NCI-H187 (cell line): Measurements from ENCODE around the gene FNDC3A.

ENCODE experiments used
- DNase-seq, 2 experiments: peaks; one replicate each; lab custom pipeline; 2025; lab: John Stamatoyannopoulos, UW

The FNDC3A gene

GRCh38 chr13:48975856-48976575, at the start of gene FNDC3A:
FNDC3A (plus strand) TSS chr13:48975912; CDS start chr13:49006191, 30,279 bp downstream.
- peak; percentile 58 to 82 for DNase-seq

- DNase-seq: no peak
These were observed 46.8 kb upstream of the FNDC3A start for GRCh38 chr13:48928757-48929430.

- DNase-seq: no peak
These were observed 44.8 kb upstream of the FNDC3A start for GRCh38 chr13:48930918-48931317.

DNA sequence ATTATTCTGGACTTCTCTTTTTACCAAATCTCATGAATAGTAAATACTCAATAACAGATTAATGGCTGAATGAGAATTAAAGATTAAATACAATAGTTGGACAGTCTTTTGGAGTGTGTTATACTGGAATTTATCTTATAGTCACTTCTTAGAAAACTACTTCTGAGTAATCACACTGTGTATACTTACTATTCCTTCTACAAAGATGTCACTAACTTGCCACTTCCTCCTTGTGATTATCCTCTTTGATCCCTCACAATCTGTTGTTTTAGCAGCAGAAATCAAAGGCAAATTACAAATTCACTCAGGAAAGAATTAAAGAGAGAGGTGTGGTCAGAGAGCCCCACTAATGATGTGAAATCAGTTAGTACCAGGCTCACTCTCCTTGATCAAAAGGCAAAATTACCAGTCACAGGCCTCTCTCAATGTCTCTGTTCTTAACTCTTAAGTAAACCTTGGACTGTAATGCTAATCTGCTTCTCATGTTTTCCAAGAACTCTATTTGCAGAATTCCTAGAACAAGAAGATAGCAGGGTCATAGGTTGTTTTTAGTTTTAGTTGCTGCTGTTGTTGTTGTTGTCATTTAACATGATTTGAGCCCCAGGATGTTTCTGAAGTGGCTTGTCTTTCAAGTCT, 37.3 kb upstream of the FNDC3A start:
- DNase-seq: no peak

DNA sequence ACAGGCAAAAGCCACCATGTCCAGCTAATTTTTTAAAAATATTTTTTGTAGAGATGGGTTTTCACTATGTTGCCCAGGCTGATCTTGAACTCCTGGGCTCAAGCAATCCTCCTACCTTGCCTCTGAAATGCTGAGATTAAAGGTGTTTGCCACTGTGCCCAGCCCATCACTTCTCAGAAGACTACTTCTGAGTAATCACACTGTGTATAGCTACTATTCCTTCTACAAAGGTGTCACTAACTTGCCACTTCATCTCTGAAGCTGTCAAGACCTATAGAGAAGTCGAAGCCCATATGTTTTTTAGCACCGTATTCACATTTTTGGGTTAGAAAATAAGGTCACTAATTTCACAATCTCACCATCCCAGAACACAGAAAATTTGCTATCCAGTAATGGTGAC, 36.0 kb upstream of the FNDC3A start:
- DNase-seq: no peak

DNA sequence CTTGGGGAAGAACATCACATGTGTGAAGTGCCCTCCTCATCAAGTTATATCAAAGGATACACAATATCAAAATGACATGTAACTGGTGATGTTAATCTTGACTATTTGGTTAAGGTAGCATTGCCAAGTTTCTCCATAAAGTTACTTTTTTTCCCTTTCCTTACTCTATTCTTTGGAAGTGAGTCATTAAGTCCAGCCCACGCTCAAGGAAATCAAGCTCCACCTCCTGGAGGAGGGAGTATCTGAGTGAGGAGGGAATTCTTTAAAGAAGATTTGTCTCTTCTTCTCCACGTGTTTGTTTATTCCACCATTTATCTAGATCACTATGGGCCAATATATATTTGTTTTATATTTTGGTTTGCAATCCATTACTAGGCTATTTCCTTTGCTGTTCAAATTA, 33.6 kb upstream of the FNDC3A start:
- no peak for DNase-seq

- DNase-seq: no peak
These were observed 31.5 kb upstream of the FNDC3A start for GRCh38 chr13:48944221-48944620.

GRCh38 chr13:48945626-48946025, 30.1 kb upstream of the FNDC3A start:
- no peak for DNase-seq

- DNase-seq: no peak
These were observed 29.5 kb upstream of the FNDC3A start for GRCh38 chr13:48946163-48946562.

- no peak for DNase-seq
These were observed 25.9 kb upstream of the FNDC3A start for GRCh38 chr13:48949566-48950500.

DNA sequence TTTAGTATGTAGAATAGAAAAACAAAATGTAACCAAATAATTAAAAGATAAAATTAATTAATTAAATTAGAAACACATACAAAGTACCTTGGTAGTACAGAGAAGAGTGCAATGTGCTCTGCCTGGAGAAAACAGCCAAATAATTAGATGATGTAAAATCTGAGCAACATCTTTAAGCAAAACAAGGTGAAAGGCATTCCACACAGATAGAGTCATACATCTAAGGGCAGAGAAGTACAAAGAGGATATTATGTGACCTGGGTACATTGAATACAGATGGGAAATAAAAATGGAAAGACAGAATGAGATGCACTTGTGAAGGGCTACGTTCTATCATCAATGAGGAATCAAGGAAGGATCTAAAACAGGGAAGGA, 25.2 kb upstream of the FNDC3A start:
- no peak for DNase-seq

GRCh38 chr13:48954081-48954480, 21.6 kb upstream of the FNDC3A start:
- DNase-seq: no peak

DNA sequence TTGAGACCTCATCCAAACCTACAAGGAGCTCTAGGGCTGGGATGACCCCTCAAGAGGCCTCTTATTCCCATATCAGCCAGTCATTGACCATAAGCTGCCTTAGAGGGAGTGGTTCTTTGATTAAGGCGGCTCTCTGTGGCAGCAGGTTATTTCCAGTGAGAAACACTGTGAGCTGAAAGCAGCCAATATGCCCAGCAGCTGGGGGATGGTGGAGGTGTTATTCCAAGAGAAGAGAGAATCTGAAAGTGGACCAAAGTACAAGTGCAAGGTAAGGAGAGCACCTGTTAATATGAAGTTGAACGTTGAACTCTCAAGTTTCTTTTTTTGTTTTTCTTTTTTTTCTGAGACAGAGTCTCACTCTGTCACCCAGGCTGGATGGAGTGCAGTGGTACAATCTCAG, 20.2 kb upstream of the FNDC3A start:
- no peak for DNase-seq

GRCh38 chr13:48961379-48961778, 14.3 kb upstream of the FNDC3A start:
- DNase-seq: no peak

GRCh38 chr13:48962281-48962680, 13.4 kb upstream of the FNDC3A start:
- no peak for DNase-seq

GRCh38 chr13:48965736-48966135, 10.0 kb upstream of the FNDC3A start:
- no peak for DNase-seq

GRCh38 chr13:48969685-48970084, 6.0 kb upstream of the FNDC3A start:
- DNase-seq: no peak

DNA sequence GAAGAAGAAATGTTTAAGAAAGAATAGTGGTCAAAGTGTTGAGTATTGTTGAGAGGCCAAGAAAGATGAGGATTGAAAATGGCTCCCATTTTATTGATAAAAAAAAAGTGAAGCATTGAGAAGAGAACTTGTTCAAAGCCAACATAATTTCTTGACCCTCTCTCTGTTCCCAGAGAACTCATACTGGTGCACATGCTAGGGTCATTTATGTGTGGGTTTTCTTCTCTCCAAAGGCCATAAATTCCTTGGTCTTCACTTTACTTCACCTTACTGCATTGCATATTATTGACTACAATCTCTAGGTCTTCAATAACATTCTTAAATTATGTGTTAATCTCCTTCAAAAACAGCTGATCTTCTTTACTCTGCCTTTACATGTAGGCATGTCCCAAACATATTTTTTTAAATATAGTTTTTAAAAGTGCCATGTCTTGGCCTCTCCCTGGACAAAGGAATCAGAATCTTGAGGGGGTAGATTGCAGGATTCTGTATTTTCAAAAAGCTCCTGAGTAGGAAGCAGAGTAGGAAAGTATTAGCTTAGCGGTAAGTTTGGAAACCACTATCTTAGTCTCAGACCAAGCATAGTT, 1.8 kb upstream of the FNDC3A start:
- no peak for DNase-seq

GRCh38 chr13:48975101-48975855, 434 bp upstream of the FNDC3A start:
- peak; percentile 37 to 82 for DNase-seq

GRCh38 chr13:48976576-48977285, 1.0 kb downstream of the FNDC3A start:
- peak; percentile 70 to 82 for DNase-seq
